ENCODE data around the gene CXXC5. TPM values are rescaled to one million over a fixed set of nuclear protein-coding genes. Genes with fewer than 3 reads are reported as not detected.

The CXXC5 gene
- total RNA-seq, 2 experiments from 2014 or later: 0.82 to 1.0 TPM

DNA sequence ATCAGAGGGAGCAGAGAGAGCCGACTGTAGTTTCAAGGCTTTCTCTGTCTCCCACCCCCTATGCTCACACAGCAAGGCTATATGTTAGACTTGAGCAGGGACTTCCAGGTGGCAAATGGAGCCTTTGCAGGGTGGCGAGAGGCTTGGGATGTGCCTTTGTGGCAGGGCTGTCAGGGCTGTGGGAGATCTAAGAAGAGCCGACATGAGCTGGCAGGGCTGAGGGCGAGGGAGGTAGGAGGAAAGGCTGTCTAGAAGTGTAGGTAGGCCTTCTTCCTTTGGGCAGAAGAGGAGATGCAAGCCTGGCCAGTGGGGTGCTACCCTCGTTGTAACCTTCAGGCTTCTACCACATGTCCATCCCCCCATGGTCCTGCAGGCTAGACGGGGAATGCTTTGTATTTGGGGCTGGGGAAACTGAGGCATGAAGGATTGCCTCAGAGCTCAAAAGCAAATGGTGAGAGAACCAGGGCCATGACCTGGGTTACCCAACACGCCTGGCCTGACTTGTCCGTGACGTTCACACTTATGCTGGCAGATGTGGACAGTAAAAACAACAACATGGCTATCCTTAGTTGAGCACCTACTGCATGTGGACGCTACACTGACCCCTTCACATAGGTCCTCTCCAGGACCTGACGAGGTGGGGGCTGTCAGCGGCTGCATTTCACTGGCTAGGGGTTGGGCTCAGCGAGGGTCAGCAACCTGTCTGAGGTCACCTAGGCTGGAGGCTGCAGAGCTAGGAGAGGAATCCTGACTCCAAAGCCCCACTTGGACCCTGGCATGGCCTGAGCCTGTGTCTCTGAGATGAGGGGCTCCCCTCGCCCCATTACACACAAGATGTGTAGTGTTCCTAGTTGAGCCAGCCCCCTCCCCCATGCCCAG, 15.3 kb downstream of the CXXC5 start:
- Mint-ChIP-seq H3K27ac (no peak overlapping the region), H3K36me3 (no peaks in the 10 kb centered on the region), H3K9me3 (no peaks in the 10 kb centered on the region), H3K27me3 (no peaks in the 10 kb centered on the region), H3K4me1 (ENCODE audit: low read depth) (peaks cover 10% of the 10 kb centered on the region), H3K4me3 (no peak overlapping the region)
- CTCF ChIA-PET: interaction anchor here (1.4 kb wide), 1 partner anchor 112 kb away, joined by 6 read pairs; no protein-coding TSS in a partner anchor
- intact Hi-C loops (cut with micrococcal nuclease): no loop called here
- no peak for DNase-seq
- POLR2A ChIA-PET: no interaction called here

DNA sequence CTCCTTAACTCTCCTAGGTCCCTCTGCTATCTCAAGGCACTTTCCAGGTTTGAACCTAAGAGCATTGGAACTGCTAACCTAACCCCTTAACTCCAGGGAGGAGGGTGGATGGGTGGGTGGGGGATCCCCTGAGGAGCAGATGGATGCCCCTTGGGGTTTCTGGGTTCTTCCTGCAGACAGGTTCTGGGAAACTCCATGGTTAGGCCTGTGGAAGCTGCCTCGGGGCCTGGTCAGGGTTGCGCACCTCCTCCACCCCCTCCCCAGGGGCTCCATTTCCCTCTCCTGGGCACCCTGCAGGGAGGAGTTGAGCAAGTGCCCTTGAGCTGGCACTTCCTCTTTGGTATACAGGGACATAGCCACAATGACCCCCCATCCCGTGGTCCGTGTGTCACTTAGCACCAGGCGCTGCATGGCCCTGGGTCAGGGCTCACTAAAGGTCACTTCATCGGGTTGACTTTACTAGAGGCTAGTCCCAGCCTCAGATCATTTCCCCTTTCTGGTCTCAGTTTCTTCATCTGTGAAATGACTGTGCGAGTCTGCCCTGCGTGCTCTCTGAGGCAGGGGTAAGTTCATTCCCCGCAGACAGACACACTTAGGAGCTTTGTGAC, 16.0 kb downstream of the CXXC5 start:
- POLR2A ChIA-PET: no interaction called here
- Mint-ChIP-seq H3K4me3 (no peak overlapping the region), H3K36me3 (no peaks in the 10 kb centered on the region), H3K27me3 (no peaks in the 10 kb centered on the region), H3K27ac (no peak overlapping the region), H3K4me1 (ENCODE audit: low read depth) (peaks cover 10% of the 10 kb centered on the region), H3K9me3 (no peaks in the 10 kb centered on the region)
- DNase-seq: no peak
- CTCF ChIA-PET: interaction anchor here (1.4 kb wide), 1 partner anchor 111 kb away, joined by 6 read pairs; no protein-coding TSS in a partner anchor
- intact Hi-C loops (cut with micrococcal nuclease): no loop called here

DNA sequence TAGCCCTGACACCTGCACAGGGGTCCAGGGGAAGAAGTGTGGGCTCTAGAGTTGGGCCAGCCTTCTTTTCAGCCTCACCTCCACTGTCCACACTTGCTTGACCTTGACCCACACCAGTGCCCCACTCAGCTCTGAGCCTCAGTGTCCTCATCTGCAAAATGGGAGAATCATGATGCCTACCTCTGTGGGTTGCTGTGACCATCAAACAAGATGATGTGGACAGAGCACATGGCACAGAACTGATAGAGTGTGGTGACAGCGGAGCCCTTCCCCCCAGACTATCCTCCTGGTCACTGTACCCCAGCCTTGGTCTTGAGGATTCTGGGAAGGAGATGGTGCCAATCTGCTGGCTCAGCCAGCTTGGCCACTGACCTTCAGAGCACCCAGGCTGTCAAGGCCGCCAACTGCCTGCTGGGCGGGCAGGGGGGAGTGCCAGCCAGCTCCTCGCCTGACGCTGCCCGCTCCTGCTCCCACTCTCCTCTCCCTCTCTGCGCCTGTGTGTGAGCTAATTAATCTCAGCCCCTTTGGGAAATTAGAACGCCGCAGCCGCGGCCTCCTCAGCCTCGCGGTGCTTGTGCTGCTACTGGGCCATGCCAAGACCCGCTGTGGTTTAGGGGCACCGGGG, 16.7 kb downstream of the CXXC5 start:
- no peaks in the 10 kb centered on the region for H3K9me3 Mint-ChIP-seq
- no peak overlapping the region for H3K4me3 Mint-ChIP-seq
- no peak overlapping the region for H3K27ac Mint-ChIP-seq
- no peaks in the 10 kb centered on the region for H3K36me3 Mint-ChIP-seq
- intact Hi-C loops (cut with micrococcal nuclease): no loop called here
- ChIA-PET POLR2A (no interaction called here), CTCF (interaction anchor here (0.5 to 1.4 kb wide), 3 partner anchors 12 to 111 kb away, joined by 3 to 6 read pairs (median 3); no protein-coding TSS in a partner anchor)
- no peaks in the 10 kb centered on the region for H3K27me3 Mint-ChIP-seq
- H3K4me1 Mint-ChIP-seq (ENCODE audit: low read depth): peaks cover 14% of the 10 kb centered on the region
- no peak for DNase-seq

DNA sequence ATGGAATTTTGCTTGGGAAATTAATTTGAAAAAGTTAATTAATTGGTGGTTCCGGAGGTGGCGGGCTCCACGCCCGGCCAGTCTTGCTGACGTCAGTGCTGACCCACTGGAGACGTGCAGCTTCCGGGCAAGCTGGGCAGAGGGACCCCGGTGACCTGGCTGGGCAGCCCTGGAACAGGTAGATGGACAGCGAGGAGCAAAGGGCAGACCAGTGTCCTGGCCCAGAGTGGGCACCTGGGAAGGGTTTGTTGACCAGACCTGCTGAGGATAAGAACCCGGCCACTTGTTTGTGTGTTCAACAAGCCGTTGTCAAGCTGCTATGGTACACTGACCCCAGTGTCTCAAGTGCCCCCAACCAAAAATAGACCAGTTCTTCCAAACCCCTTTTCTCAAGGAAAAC, 17.5 kb downstream of the CXXC5 start:
- H3K4me1 Mint-ChIP-seq (ENCODE audit: low read depth): peaks cover 20% of the 10 kb centered on the region
- no peak overlapping the region for H3K4me3 Mint-ChIP-seq
- DNase-seq: no peak
- POLR2A ChIA-PET: no interaction called here
- no peak overlapping the region for H3K27ac Mint-ChIP-seq
- no peaks in the 10 kb centered on the region for H3K9me3 Mint-ChIP-seq
- no peaks in the 10 kb centered on the region for H3K27me3 Mint-ChIP-seq
- CTCF ChIA-PET: interaction anchor here (0.5 to 2.2 kb wide), 3 partner anchors 11 to 122 kb away, joined by 3 to 11 read pairs (median 3); no protein-coding TSS in a partner anchor
- H3K36me3 Mint-ChIP-seq: no peaks in the 10 kb centered on the region
- intact Hi-C loops (cut with micrococcal nuclease): no loop called here

DNA sequence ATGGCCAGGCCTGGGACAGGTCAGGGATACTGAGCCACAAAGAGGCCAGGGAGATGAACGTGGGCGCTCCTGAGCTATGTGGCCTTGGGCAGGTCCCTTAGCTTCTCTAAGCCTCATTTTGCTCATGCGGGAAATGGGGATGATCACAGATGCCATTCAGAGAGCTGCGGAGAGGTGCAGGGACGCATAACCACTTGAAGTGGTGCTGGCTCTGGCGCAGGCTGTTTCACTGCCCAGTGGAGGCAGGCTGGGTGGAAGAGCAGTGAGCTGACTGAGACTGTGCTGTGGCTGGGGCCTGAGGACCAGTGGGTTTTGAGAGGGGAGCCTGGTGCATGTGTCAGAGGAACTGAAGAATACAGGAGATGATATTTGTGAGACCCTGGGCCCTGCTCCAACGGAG, 18.4 kb downstream of the CXXC5 start:
- Mint-ChIP-seq H3K4me1 (ENCODE audit: low read depth) (peaks cover 22% of the 10 kb centered on the region), H3K27ac (no peak overlapping the region)
- POLR2A ChIA-PET: no interaction called here

DNA sequence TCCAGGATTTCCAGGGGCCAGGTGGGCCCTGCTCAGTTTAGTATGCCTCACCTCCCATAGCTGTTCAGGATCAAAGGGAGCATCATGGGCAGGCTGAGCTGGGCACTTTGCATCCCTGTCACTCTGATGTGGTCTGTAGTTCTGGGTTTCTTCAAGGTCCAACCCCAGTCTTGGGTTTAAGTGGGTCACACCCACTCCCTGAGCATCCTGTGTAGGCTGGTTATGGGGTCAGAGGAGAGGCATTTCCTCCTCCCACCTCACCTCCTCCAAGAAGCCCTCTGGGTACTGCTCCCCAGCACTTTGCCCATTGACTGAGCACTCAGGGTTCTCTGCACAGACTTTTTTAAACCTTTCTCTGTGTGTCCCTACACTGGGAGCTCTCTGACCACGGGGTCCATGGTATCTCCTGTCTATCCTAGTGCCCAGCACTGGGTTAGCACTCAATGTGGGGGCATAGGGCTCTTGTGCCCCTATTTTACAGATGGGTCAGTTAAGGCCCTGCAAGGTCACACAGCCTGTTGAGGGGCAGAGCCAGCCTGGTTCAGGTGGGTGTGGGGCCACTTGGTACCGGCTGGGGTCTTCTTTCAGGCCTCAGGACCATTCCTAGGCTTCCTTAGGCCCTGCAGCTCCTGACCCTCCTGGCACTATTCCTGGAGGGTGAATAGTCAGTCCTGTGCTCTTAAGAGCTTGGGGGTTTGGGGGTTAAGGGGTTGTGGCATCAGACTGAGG, 19.0 kb downstream of the CXXC5 start:
- no peak for DNase-seq
- Mint-ChIP-seq H3K27me3 (no peaks in the 10 kb centered on the region), H3K4me3 (no peak overlapping the region), H3K9me3 (no peaks in the 10 kb centered on the region), H3K36me3 (no peaks in the 10 kb centered on the region), H3K27ac (no peak overlapping the region), H3K4me1 (ENCODE audit: low read depth) (peaks cover 22% of the 10 kb centered on the region)
- POLR2A ChIA-PET: interaction anchor here (0.7 kb wide), 1 partner anchor 30 kb away, joined by 3 read pairs; no protein-coding TSS in a partner anchor
- CTCF ChIA-PET: interaction anchor here (0.9 to 2.2 kb wide), 6 partner anchors 13 to 301 kb away, joined by 3 to 11 read pairs (median 4); no protein-coding TSS in a partner anchor
- intact Hi-C loops (cut with micrococcal nuclease): no loop called here

More for the DNA sequence above, 18.4 kb downstream of the CXXC5 start:
- DNase-seq: no peak
- no peaks in the 10 kb centered on the region for H3K36me3 Mint-ChIP-seq
- intact Hi-C loops (cut with micrococcal nuclease): no loop called here
- CTCF ChIA-PET: interaction anchor here (1.2 to 2.2 kb wide), 2 partner anchors 44 to 121 kb away, joined by 4 to 11 read pairs; no protein-coding TSS in a partner anchor
- H3K4me3 Mint-ChIP-seq: no peak overlapping the region
- no peaks in the 10 kb centered on the region for H3K9me3 Mint-ChIP-seq
- no peaks in the 10 kb centered on the region for H3K27me3 Mint-ChIP-seq

DNA sequence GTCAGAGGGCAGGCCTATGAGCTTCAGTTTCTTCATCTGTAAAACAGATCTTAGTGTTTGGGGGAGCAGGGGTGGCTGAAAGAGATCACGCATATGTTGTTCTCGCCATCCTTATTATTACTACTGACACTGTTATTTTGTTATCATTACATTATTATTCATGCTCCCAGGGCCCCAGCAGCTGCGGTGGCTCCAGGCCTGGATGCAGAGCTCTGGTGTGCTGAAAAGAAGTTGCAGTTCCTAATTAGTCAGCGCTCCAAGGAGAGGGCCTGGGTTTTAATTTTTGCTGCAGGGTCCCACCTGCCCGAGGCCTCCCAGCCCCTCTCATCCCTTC, 19.5 kb downstream of the CXXC5 start:
- DNase-seq: no peak
- peak overlapping the region; percentile 30 for H3K4me3 Mint-ChIP-seq
- ChIA-PET CTCF (interaction anchor here (0.9 to 2.2 kb wide), 5 partner anchors 14 to 300 kb away, joined by 3 to 11 read pairs (median 3); no protein-coding TSS in a partner anchor), POLR2A (interaction anchor here (0.7 kb wide), 1 partner anchor 31 kb away, joined by 3 read pairs; no protein-coding TSS in a partner anchor)
- intact Hi-C loops (cut with micrococcal nuclease): loop anchor here (1.0 to 2.0 kb wide), 2 partner anchors 15 to 30 kb away; no protein-coding TSS in a partner anchor
- no peaks in the 10 kb centered on the region for H3K9me3 Mint-ChIP-seq
- no peaks in the 10 kb centered on the region for H3K27me3 Mint-ChIP-seq
- no peak overlapping the region for H3K27ac Mint-ChIP-seq
- H3K36me3 Mint-ChIP-seq: no peaks in the 10 kb centered on the region
- H3K4me1 Mint-ChIP-seq (ENCODE audit: low read depth): peaks cover 22% of the 10 kb centered on the region

DNA sequence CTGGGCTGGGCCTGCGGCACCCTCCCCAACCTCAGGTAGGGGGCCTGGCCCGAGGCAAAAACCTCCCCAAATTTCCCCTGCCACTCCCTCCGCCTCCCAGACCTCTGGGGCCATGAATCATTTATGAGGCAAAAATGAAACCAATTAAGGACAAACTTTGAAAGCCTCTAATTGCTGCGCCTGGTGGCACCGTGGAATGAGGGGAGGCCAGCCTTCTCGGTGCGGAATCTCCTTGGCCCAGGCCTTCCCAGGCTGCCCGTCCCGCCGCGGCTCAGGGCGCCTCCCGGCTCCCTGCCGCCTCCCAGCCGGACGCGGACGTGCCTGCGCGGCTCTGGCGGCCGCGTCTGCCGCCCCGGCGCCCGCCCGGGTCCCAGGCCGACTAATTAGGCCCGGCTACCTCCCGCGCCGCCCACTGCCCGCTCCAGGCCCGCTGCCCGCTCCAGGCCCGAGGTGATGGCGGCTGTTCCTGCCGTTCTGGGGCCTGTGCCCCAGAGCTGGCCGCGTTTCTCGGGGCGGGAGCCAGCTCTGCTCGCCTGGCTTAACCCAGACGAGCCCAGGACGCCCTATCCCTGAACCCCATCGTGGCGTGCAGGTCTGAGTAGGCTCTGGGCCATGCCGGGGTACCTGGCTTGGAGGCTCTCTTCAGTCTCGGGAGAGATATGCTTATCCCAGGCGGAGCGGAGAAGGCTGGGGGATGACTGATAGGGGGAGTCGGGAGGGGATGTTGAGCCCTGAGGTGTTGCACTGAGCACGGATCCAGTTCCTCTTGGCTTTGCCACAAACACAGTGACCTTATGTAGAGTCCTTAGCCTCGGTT, 20.1 kb downstream of the CXXC5 start:
- Mint-ChIP-seq H3K4me1 (ENCODE audit: low read depth) (peaks cover 22% of the 10 kb centered on the region), H3K4me3 (peak overlapping the region; percentile 61), H3K27me3 (no peaks in the 10 kb centered on the region), H3K27ac (no peak overlapping the region), H3K9me3 (no peaks in the 10 kb centered on the region), H3K36me3 (no peaks in the 10 kb centered on the region)
- POLR2A ChIA-PET: no interaction called here
- CTCF ChIA-PET: interaction anchor here (1.0 to 1.1 kb wide), 3 partner anchors 35 to 300 kb away, joined by 3 to 5 read pairs (median 3); no protein-coding TSS in a partner anchor
- intact Hi-C loops (cut with micrococcal nuclease): loop anchor here (1.0 to 2.0 kb wide), 2 partner anchors 15 to 31 kb away; no protein-coding TSS in a partner anchor
- DNase-seq: peak; percentile 56

DNA sequence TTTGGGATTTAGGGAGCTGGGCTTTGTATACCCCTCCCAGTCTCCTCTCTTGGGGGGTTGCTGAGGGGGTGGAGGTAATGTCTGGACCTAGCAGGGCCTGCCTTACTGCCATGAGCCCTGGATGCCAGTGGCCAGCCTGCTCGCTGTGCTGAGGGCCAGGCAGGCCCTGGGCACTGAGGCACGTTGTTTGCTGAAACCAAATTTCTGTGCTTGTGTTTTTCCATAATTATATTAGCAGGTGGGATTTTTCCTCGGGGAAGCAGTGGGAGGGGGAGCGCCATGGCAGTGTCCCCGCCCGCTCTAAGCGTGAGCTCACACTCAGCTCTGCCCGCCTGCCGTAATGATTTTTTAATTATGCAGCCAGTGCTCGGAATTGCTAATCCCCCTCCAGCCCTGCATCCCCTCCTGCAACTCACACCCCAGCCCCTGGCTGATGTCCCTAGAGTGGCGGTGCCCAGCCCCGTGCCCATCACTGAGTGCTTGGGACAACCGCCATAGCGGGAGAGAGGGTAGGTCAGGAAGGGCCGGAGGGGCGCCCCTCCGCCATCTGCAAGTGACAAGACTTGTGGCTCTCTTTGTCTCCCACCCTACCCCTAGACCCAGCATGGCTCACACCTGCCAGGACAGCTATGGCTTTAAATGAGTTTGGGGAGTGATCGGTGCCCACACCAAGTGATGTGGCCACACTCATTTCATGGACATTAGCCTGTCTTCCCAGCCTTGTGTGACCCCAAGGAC, 20.9 kb downstream of the CXXC5 start:
- no peak overlapping the region for H3K27ac Mint-ChIP-seq
- H3K4me1 Mint-ChIP-seq (ENCODE audit: low read depth): peaks cover 22% of the 10 kb centered on the region
- intact Hi-C loops (cut with micrococcal nuclease): loop anchor here (1.0 to 2.0 kb wide), 2 partner anchors 16 to 32 kb away; no protein-coding TSS in a partner anchor
- no peaks in the 10 kb centered on the region for H3K9me3 Mint-ChIP-seq
- ChIA-PET CTCF (interaction anchor here (0.9 to 2.8 kb wide), 3 partner anchors 11 to 97 kb away, joined by 3 to 10 read pairs (median 3); no protein-coding TSS in a partner anchor), POLR2A (no interaction called here)
- H3K36me3 Mint-ChIP-seq: no peaks in the 10 kb centered on the region
- peak overlapping the region; percentile 61 for H3K4me3 Mint-ChIP-seq
- no peak for DNase-seq
- H3K27me3 Mint-ChIP-seq: no peaks in the 10 kb centered on the region

DNA sequence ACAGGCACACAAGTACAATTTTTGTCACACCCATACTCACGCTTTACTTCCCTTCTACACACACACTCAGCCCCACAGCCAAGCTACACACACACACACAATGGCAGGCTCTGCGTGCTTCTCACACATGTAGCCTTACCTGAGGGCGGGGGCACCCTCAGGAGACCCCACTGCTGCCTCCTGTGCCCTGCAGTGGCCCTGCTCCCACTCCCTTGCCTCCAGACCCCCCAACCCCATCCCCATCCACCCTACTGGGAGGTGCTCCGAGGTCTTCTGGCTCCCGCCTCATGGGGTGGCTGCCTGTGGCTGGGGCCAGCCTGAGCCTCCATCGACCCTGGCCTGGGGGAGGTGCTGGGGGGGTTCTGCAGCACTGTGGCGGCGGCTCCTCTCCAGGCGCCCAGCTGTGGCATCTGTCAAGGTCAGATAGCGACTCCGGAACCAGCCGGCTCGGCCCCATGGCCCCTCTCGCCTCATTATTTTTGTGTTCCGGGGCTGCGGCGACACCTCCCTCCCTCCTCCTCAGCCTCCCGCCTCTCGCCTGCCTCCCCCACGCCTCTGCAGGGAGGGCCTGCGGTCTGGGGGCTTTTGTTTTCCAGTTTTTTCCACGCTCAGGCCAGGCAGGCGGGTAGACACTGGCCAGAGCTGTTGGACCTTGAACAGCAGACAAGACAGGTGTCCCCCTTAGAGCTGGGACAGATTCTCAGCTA, 21.7 kb downstream of the CXXC5 start:
- no peaks in the 10 kb centered on the region for H3K9me3 Mint-ChIP-seq
- H3K4me1 Mint-ChIP-seq (ENCODE audit: low read depth): peaks cover 22% of the 10 kb centered on the region
- no peaks in the 10 kb centered on the region for H3K27me3 Mint-ChIP-seq
- peak; percentile 18 for DNase-seq
- intact Hi-C loops (cut with micrococcal nuclease): loop anchor here (2.0 kb wide), 1 partner anchor 17 kb away; no protein-coding TSS in a partner anchor
- H3K36me3 Mint-ChIP-seq: no peaks in the 10 kb centered on the region
- H3K27ac Mint-ChIP-seq: no peak overlapping the region
- H3K4me3 Mint-ChIP-seq: peak overlapping the region; percentile 37
- POLR2A ChIA-PET: no interaction called here
- CTCF ChIA-PET: interaction anchor here (0.6 to 2.8 kb wide), 4 partner anchors 12 to 96 kb away, joined by 3 to 10 read pairs (median 3); no protein-coding TSS in a partner anchor
